Large intestine (tissue), 12 donors: Measurements from ENCODE around the gene PAQR3. TPM values are rescaled to one million over a fixed set of nuclear protein-coding genes. Genes with fewer than 3 reads are reported as not detected.

Experiments used
- DNase-seq, 2 donors: peaks; one replicate each; pipeline versions ENCODE4 v3.0.0 to v3.0.0-alpha.2; 2013
- H3K27ac ChIP-seq: one replicate; pipeline ENCODE4 v1.5.1; 2013; ENCODE audit warnings: low read length
- H3K27me3 ChIP-seq: 2 replicates; pipeline ENCODE4 v1.6.1; 2013; ENCODE audit warnings: low read length; ENCODE audit not compliant: control insufficient read depth, insufficient read depth
- H3K36me3 ChIP-seq: 2 replicates; pipeline ENCODE4 v1.6.1; 2013; ENCODE audit warnings: low read length; ENCODE audit not compliant: control insufficient read depth, insufficient read depth
- H3K4me1 ChIP-seq: one replicate; pipeline ENCODE4 v1.6.1; 2013; ENCODE audit warnings: low read length; ENCODE audit not compliant: control insufficient read depth, insufficient read depth
- H3K4me3 ChIP-seq: one replicate; pipeline ENCODE4 v1.5.1; 2013; ENCODE audit warnings: low read length
- H3K9me3 ChIP-seq: one replicate; pipeline ENCODE4 v1.6.1; 2013; ENCODE audit warnings: mild to moderate bottlenecking, low read depth, low read length, moderate library complexity; ENCODE audit not compliant: control insufficient read depth
- WGBS: methylation state at CpG from one replicate; pipeline ENCODE4 v1.1.5; 2013; ENCODE audit warnings: low lambda C conversion rate; ENCODE audit not compliant: insufficient coverage; 5-methylcytosine and 5-hydroxymethylcytosine counted together
- long read RNA-seq, 11 donors: transcript quantifications; one replicate each; lab custom pipeline, GENCODE V29; 2026
- polyA plus RNA-seq: library from polyadenylated mRNA; unstranded; fragments of 120-200 nt; gene quantifications from one replicate; pipeline ENCODE4 v1.2.1, GENCODE V29; 2013

PAQR3 gene, protein sequence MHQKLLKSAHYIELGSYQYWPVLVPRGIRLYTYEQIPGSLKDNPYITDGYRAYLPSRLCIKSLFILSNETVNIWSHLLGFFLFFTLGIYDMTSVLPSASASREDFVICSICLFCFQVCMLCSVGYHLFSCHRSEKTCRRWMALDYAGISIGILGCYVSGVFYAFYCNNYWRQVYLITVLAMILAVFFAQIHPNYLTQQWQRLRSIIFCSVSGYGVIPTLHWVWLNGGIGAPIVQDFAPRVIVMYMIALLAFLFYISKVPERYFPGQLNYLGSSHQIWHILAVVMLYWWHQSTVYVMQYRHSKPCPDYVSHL
- 14.7 TPM for polyA plus RNA-seq
- long read RNA-seq, donor 1, partial matches to known transcripts, result 16 of 17 reads
- long read RNA-seq, donor 1, other reads (novel, unspliced or antisense), result 0 of 17 reads
- long read RNA-seq, donor 2, full-length matches to known transcripts, result 2 of 15 reads
- long read RNA-seq, donor 2, partial matches to known transcripts, result 13 of 15 reads
- long read RNA-seq, donor 2, other reads (novel, unspliced or antisense), result 0 of 15 reads
- long read RNA-seq, donor 3, full-length matches to known transcripts, result 6 of 6 reads
- long read RNA-seq, donor 3, partial matches to known transcripts, result 0 of 6 reads
- long read RNA-seq, donor 3, other reads (novel, unspliced or antisense), result 0 of 6 reads
- long read RNA-seq, donor 4, full-length matches to known transcripts, result 1 of 1 reads
- long read RNA-seq, donor 4, partial matches to known transcripts, result 0 of 1 reads
- long read RNA-seq, donor 4, other reads (novel, unspliced or antisense), result 0 of 1 reads
- long read RNA-seq, donor 5, result 0 reads
- long read RNA-seq, donor 6, full-length matches to known transcripts, result 1 of 1 reads
- long read RNA-seq, donor 6, partial matches to known transcripts, result 0 of 1 reads
- long read RNA-seq, donor 6, other reads (novel, unspliced or antisense), result 0 of 1 reads
- long read RNA-seq, donor 7, full-length matches to known transcripts, result 3 of 3 reads
- long read RNA-seq, donor 7, partial matches to known transcripts, result 0 of 3 reads
- long read RNA-seq, donor 7, other reads (novel, unspliced or antisense), result 0 of 3 reads
- long read RNA-seq, donor 8, full-length matches to known transcripts, result 2 of 2 reads
- long read RNA-seq, donor 8, partial matches to known transcripts, result 0 of 2 reads
- long read RNA-seq, donor 8, other reads (novel, unspliced or antisense), result 0 of 2 reads
- long read RNA-seq, donor 9, full-length matches to known transcripts, result 4 of 4 reads
- long read RNA-seq, donor 9, partial matches to known transcripts, result 0 of 4 reads
- long read RNA-seq, donor 9, other reads (novel, unspliced or antisense), result 0 of 4 reads
- long read RNA-seq, donor 10, full-length matches to known transcripts, result 3 of 3 reads
- long read RNA-seq, donor 10, partial matches to known transcripts, result 0 of 3 reads
- long read RNA-seq, donor 10, other reads (novel, unspliced or antisense), result 0 of 3 reads
- long read RNA-seq, donor 11, full-length matches to known transcripts, result 2 of 2 reads
- long read RNA-seq, donor 11, partial matches to known transcripts, result 0 of 2 reads
- long read RNA-seq, donor 11, other reads (novel, unspliced or antisense), result 0 of 2 reads

DNA sequence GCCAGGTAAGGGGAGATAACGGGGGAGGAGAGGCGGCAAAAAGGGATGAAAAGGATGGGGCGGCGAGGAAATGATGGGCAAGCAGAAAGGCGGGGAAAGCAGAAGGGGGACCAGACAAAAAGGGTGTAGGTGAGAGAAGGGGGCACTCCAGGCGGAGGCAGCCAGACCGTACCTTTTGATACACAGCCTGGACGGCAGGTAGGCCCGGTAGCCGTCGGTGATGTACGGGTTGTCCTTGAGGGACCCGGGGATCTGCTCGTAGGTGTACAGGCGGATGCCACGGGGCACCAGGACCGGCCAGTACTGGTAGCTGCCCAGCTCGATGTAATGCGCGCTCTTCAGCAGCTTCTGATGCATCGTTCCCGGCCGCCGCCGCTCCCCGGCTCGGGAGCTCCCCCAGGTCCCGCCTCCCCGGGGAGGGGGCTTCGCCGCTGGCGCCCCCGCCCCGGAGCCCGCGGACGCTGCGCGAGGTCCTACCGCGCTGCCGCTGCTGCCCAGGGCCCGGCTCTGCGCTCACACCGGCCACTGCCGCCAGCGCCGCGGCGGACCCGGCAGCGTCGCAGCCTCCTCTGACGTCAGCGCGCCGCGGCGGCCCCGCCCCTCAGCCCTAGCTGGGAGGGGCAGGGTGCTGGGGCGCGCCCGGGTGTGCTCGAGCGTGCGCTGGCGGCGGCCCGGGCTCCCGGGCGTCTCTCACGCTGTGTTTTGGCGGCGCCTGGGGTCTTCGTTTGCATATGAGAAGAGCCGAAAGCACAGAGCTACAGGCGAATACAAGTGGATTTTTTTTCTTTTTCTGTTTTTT lies at the start of gene PAQR3:
Gene PAQR3, minus strand, starts transcription at position 571 of the 799 bp plus-strand sequence. Its CDS starts 214 bp downstream, at position 357.
- Histone ChIP-seq H3K27ac (peak within 1 kb of the TSS; percentile 67), H3K36me3 (no peaks in the 10 kb centered on the region), H3K27me3 (no peaks in the 10 kb centered on the region), H3K4me3 (peak within 1 kb of the TSS; percentile 94), H3K9me3 (peaks cover 3% of the 10 kb centered on the region), H3K4me1 (peaks cover 14% of the 10 kb centered on the region)
- DNase-seq, result peak; percentile 83 to 91
- 0% methylated on average over 4 of the region's 77 CpGs for WGBS

DNA sequence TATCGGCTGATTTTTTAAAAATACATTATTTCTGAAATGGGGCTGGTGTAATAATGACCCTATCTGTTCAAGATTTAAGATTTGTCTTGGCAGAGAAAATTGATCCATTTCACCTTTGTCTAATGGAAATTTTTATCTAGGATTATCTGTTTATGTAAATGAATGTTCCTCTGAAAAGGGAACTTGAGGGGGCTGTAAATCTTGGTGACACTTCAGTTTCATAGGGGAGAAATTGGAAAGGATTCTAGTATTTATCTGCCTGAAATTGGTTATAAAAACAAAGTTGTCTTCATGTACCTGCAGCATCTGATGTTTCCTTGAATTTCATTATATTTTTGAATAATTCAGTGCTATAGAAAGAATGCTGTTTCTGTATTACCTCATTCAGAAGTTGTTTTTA lies 48.4 kb upstream of the PAQR3 start:
- no peaks in the 10 kb centered on the region for H3K9me3 ChIP-seq
- H3K4me1 ChIP-seq, result no peaks in the 10 kb centered on the region
- H3K27ac ChIP-seq, result no peak overlapping the region
- H3K36me3 ChIP-seq, result no peaks in the 10 kb centered on the region
- H3K27me3 ChIP-seq, result no peaks in the 10 kb centered on the region
- no peak for DNase-seq
- H3K4me3 ChIP-seq, result no peak overlapping the region
- WGBS, result no CpG with 5 or more reads among the region's 1 CpG

DNA sequence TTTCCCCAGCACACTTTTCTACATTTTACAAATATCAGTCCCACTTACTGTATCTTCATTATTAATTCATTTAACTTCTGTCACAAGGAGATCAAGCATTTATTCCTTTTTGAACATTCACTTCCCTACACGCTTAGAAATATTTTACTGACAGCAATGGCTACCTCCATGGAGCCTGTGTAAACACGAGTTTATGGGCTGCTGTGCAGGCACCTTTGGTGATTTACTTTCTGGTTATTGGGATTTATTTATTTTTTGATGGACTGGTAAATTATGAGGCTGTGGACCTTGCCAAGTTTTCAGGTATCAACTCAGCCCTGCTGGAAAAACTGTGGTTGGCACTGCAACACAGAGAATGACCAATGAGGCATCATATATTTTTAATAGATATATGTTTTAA lies 45.4 kb upstream of the PAQR3 start:
- Histone ChIP-seq H3K4me1 (no peaks in the 10 kb centered on the region), H3K27ac (no peak overlapping the region), H3K4me3 (no peak overlapping the region), H3K9me3 (no peaks in the 10 kb centered on the region), H3K27me3 (no peaks in the 10 kb centered on the region), H3K36me3 (no peaks in the 10 kb centered on the region)
- no peak for DNase-seq
- WGBS, result 55% methylated on average over 2 of the region's 2 CpGs

DNA sequence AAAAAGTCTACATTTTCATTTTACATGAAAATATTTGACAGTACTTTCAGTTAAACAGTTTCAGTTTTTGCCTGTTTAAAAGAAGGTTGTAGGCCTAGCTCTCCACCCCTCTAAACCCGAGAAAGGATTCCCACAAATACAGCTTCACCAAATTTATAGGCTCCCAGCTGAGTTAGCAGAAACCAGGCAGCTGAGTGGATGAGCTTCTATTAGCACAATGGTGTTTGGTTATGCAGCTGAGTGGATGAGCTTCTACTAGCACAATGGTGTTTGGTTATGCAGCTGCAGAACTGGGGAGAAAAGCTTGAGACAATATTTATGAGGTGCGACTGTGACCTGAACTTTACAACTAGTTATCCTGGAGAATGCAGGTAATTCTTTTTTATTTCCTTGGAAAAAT lies 36.6 kb upstream of the PAQR3 start:
- no peaks in the 10 kb centered on the region for H3K9me3 ChIP-seq
- WGBS, result no CpG with 5 or more reads among the region's 2 CpGs
- H3K4me1 ChIP-seq, result no peaks in the 10 kb centered on the region
- H3K4me3 ChIP-seq, result no peak overlapping the region
- H3K36me3 ChIP-seq, result no peaks in the 10 kb centered on the region
- H3K27me3 ChIP-seq, result no peaks in the 10 kb centered on the region
- DNase-seq, result no peak
- no peak overlapping the region for H3K27ac ChIP-seq

DNA sequence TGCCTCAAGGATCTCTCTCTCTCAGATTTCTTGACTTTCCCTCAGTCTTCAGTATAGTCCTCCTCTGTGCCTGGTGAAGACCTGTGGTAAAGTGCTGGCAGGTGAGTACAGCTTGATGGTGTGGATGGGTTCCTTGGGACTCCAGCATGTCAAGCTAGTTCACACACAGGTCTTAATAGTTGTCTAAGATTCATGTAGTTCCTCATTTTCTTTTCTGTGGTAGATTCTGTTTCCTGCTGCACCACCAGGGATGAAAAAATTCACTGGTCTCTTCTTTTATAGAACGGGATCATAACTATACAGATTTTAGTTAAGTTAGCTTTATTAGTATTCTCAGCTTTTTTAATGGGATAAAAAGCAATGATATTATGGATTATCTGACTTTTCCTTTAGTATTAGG lies 32.5 kb upstream of the PAQR3 start:
- no peaks in the 10 kb centered on the region for H3K9me3 ChIP-seq
- DNase-seq, result no peak
- WGBS, result no CpG with 5 or more reads among the region's 1 CpG
- no peak overlapping the region for H3K27ac ChIP-seq
- H3K27me3 ChIP-seq, result no peaks in the 10 kb centered on the region
- no peaks in the 10 kb centered on the region for H3K4me1 ChIP-seq
- no peaks in the 10 kb centered on the region for H3K36me3 ChIP-seq
- H3K4me3 ChIP-seq, result no peak overlapping the region

DNA sequence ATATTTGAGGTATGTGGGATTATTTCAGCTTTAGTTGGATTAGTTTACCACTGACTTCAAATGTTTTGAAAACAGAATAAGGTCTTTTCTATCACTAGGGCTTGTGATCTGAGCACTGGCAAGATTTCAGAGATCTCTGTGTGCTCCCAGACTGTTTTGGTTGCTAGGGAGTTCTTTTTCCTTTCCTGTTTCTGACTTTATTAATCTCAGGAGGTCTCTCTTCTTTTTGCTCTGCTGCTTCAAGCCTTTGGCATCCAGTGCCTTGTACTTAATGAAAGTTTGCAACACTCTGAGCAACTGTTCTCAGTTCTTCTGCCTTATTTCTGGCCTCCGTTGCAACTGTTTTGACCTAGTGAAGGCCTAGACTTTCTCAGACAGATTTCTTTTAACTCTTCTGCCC lies 32.1 kb upstream of the PAQR3 start:
- no peaks in the 10 kb centered on the region for H3K9me3 ChIP-seq
- DNase-seq, result peak in 1 of 2 donors; percentile 4
- no peak overlapping the region for H3K4me3 ChIP-seq
- no peaks in the 10 kb centered on the region for H3K4me1 ChIP-seq
- no peak overlapping the region for H3K27ac ChIP-seq
- WGBS, result no CpG with 5 or more reads among the region's 1 CpG
- H3K27me3 ChIP-seq, result no peaks in the 10 kb centered on the region
- no peaks in the 10 kb centered on the region for H3K36me3 ChIP-seq

DNA sequence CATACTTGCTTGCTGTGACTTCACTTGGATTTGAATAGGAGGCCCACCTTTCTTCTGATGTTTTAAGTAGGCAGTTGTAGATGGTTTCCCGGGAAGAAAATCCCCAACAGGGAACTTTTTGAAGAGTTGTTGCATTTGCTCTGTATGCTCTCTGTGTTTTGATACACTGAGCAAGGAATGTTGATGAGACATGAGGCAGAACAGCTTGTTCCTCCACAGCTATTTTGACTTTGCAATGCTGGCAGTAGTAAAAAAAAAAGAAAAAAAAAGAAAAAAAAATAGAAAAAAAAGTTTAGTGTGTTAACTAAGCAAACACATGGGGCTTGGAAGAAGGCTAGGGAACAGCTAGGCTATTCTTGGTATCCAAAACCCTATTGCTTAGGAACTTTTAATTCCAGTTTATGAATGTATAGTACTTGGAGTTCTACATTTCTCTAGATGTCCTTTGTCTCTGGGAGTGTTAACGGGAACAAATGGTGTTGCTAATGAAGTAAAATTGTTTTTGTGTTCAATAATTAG lies 23.4 kb upstream of the PAQR3 start:
- Histone ChIP-seq H3K9me3 (no peaks in the 10 kb centered on the region), H3K4me1 (no peaks in the 10 kb centered on the region), H3K4me3 (no peak overlapping the region), H3K27ac (no peak overlapping the region), H3K36me3 (no peaks in the 10 kb centered on the region), H3K27me3 (no peaks in the 10 kb centered on the region)
- no peak for DNase-seq
- WGBS, result 100% methylated on average over 1 of the region's 2 CpGs

DNA sequence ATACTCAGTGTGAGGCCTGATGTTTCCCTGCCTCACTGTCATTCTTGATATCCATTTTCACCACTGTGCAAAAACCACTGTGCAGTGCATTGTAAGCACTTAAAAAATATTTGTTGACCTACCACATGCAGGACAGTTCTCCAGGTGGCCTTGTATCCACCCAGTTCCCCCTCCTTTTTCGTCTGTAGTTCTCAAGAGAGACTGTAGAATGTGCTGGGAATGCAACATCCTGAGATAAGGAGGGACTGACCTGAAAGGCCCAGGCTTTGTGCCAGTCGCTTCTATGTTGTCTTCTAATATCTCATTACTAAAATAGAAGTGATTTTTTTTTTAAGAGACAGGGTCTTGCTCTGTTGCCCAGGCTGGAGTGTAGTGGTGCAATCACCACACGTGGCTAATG lies 21.7 kb upstream of the PAQR3 start:
- H3K4me1 ChIP-seq, result no peaks in the 10 kb centered on the region
- no CpG with 5 or more reads among the region's 3 CpGs for WGBS
- no peaks in the 10 kb centered on the region for H3K36me3 ChIP-seq
- H3K27ac ChIP-seq, result no peak overlapping the region
- H3K9me3 ChIP-seq, result no peaks in the 10 kb centered on the region
- H3K4me3 ChIP-seq, result no peak overlapping the region
- no peaks in the 10 kb centered on the region for H3K27me3 ChIP-seq
- no peak for DNase-seq

DNA sequence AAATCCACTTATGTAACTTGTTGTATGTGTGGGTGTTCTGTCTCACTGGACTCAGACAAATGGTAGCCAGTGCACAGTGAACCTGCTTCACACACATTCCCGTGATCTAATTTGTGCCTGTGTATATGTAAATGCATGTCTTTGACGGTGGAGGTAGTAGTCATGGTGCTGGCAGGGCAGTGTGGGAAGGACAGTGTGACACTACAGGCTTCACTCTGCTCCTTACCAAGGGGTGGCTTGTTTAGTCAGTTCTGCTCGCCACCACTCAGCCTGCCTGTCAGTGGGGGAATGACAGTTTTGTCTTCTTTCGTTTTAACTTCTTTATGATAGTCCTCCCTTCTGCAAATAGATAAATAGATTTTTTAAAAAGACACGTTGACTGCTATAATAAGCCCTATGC lies 17.7 kb upstream of the PAQR3 start:
- Histone ChIP-seq H3K36me3 (no peaks in the 10 kb centered on the region), H3K4me1 (no peaks in the 10 kb centered on the region), H3K27me3 (peaks cover 2% of the 10 kb centered on the region), H3K9me3 (no peaks in the 10 kb centered on the region), H3K27ac (no peak overlapping the region), H3K4me3 (no peak overlapping the region)
- no CpG with 5 or more reads among the region's 5 CpGs for WGBS
- DNase-seq, result peak in 1 of 2 donors; percentile 38
